Fibroblast of skin of back (primary cell): Measurements from ENCODE around the gene DKC1.
"Not testable (repeated sequence)": the region's sequence is repeated elsewhere in the genome, so short reads cannot be mapped to it uniquely, and the experiment has no call there.

Source experiments
- DNase-seq: peaks from one replicate; pipeline ENCODE4 v3.0.0-alpha.2; 2013

Gene DKC1

DNA sequence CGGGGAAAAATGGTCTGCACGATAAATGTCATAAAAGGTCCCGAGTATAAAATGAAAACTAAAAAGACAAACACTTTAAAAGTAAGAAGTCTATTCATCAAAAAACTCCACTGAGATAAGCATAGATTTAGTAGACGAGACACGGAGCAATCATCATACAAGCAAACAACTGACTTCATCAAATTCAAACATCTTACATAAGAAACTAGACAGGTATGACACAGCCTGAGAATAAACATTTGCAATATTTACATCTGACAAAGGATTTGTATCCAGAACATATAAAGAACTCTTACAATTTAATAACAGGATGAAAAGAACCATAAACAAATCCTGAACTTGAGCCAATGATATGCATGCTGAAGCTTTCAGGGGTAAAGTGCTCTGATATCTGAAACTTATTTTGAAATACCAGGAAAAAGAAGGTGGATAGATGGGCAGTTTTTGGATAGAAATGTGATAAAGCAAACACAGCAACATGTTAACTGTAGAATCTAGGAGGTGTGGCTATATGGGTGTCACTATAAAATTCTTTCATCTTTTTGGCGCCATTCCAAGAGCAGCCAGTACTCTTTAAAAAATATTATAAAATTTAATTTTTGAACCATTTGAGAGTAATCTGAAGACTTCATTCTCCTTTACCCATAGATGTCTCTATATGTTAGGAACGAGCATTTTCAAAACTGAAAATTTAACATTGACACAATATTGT, 30.6 kb downstream of the DKC1 start:
- no peak for DNase-seq

DNA sequence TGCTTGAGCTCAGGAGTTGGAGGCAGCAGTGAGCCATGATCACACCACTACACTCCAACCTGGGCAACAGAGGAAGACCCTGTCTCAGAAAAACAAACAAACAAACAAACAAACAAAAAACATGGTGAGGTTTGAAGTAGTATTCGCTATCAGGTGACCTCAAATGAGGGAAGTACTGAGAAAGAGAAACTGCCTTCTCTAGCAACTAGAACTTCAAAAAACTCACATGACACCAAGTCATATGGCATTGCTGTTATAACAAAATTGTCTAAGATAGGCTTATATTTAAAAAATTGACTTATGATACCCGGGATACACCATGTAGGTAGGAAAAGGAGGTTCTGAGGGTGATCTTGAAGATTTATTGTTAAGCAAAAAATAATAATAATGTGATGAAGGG, 32.4 kb downstream of the DKC1 start:
- DNase-seq, result no peak

- no peak for DNase-seq
Observed at GRCh38 chrX:154797006-154797405, 34.3 kb downstream of the DKC1 start.

DNA sequence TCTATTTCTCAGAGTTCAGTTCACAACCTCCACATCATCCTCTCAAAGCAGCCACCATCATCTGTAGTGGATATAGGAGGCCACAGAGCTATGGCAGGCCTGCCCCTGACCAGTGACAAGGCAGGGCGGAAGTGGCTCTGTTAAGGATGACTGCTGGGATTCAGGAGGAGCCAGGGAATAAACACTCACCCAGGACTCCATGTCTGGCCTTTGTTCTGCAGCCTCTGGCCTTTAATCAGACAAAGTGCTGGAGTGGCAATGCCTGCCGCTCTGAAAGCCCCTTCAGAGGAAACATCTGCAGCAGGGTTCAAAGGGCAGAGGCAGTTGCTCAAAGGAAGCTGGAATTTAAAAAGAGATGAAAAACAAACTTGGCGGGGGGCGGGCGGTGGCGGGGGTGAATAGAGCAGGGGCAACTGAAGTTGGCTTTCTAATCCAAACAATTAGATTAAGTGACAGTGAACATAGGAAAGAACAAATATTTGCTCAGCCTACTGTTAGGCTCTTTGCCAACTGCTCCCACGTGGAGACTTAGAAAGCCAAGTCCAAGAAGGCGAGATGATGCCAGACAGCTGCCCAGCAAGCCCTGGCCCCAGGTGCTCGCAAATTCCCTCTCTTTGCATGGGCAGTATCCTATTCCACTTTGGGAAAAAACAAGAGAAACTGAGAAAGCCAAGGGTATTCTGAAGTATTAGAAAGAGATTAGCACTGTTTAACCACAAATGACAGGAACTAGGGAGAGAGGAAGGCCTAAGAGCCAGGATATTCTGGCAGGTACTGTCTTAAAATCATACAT, 37.1 kb downstream of the DKC1 start:
- DNase-seq, result no peak

DNA sequence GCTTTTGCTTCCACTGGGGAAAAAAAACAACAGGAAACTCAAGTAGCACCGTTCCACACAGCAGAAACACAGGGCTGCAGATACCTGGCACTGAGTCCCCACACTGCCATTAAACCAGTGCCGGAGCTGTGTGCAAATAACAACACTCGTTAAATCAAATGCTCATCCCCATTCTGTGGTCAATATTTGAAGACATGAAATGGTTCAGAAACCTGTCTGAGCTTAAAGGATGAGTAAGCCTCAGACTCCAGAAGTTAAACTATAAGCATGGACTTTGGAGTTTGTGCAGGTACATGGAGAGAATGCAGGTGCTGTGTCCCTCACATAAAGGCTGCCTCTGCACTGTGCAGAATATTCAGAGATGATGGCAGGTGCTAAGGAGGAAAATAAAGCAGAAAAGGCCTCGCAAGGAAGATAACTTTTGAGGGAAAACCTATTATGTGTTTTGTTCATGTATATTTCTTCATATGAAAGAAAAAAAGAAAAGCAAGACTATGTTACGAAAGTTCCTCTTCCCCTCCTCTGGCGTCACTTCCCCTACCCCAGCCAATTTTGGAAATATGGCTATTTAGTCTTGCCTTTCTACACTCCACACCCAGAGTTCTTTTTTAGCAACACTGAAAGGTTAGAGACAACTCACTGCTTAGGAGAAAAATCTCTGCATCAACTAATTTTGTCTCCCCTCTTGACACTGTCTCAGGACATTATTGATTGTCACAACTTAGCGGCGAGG, 38.0 kb downstream of the DKC1 start:
- no peak for DNase-seq

GRCh38 chrX:154802947-154803346, 40.3 kb downstream of the DKC1 start:
- DNase-seq, result no peak

DNA sequence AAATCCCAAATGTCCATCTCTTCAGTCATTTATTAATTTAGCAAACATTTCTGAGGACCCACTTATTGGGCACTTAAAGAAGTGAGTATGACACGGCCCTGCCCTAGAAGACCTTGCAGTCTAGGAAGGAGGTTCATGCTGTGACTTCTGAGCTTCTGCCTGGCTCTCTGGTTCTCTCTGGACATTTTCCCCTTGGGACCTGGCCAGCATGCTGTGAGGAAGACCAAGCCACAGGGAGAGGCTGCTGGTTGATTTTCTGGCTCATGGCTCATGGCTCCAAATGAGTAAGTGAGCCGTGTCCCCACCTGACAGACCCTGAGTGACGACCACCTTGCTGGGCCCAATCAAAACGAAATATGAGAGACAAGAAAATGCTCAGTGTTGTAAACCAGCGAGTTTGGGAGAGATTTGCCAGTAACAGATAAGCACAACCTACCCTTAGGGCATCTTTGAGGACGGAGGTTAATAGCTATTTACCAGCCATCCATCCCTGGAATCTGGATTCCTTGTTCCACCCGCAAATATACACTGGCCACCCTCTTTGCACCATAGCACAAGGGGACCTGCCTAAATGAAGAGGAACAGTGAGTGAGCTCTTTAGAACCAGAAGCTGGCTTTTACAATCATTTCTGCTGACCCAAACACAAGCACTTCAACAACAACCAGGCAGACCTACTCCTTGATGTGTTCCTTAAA, 41.7 kb downstream of the DKC1 start:
- no peak for DNase-seq

- DNase-seq, result peak; percentile 67
Observed at GRCh38 chrX:154804957-154805695, 42.5 kb downstream of the DKC1 start, which contains the start of gene MPP1. TSS of gene MPP1 (minus strand) at chrX:154805485. CDS start at chrX:154805373, 112 bp downstream.

DNA sequence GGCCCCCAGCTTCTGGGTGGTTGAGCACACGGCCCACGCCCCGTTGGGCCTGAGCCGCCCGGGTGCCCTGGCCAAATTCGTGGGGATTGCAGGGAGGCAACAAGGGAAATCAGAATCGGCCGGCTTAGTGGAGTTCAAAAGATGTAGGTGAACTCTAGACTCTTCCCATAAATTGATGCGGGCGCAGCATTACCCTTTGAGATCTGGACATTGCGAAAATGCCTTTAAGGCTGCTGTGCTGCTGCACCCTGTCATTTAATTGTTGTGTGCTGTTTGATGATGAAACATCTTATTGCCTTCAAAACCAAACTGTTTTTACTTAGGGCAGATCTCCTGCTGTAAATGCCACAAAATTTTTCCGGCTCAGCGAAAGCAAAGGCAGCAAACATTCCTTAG, 43.0 kb downstream of the DKC1 start:
- DNase-seq, result peak; percentile 13

DNA sequence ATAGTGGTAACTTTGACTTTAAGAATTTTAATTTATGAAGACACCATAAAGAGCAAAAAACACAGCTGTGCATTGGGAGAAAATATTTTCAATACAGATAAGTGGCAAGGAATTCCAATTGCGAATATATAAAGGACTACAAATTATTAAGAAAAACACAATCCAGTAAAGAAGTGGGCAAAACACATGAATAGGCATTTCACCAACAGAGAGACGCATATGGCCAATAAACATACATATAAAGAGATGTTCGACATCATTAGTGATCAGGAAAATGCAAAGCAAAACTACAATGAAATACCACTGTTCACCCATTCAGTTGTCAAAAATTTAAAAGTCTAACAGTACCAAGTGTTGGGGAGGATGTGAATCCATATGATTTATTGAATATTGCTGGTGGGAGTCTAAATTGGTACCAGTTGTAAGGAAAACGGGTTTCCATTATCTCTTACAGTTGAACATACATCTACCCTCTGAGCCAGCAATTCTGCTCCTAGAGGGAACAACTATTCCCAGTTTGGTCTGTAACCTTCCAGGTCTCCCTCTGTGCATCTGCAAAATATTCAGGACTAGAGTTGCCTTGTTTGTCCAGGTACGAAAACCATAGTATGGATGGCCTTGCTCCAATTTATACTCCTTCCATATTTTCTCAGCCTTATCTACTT, 44.3 kb downstream of the DKC1 start:
- DNase-seq, result no peak

GRCh38 chrX:154809939-154810665, 47.4 kb downstream of the DKC1 start:
- no peak for DNase-seq

- DNase-seq, result no peak
Observed at GRCh38 chrX:154812341-154813101, 49.9 kb downstream of the DKC1 start.

DNA sequence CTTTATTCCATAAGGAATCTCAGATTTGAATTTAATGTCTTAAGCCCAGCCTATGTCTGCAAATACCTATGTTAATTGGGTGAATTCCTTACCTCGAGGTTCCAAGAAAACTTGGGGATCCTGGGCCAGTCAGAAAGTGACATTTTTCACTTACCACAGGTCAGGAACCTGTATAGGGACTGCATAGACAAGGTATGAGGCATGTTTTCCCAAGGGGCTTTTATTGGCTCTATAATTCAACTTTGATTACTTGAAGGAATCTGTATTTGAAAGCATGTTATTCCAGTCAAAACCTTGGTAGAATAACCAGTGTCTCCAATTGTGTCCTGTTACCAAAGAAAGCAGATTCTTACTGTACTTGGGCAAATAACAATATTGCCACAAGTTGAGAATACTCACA, 51.1 kb downstream of the DKC1 start:
- DNase-seq, result no peak

DNA sequence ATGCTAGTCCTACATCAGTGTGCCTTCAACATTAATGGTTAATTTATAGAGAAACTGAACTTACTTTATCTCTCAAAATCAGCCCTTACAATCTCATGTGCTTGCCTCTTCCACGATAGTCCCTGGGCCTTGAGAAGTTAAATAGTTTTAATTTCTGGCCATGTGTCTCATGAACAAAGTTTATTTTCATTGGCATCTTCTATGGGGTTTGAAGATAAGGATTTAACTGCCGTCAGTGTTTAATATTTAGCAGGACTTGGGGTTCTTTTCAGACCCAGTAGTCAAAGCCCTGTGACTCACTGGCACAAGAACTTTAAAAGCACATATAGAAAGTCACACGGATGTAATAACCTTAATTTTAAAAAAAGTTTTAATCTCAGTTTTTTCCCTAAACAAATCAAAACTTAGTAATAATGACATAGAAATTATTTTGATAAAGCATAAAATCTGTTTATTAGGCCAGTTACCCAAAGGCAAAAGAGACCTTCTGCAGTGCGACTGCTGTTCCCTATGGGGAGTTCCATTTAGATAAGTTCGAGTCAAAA, 52.7 kb downstream of the DKC1 start:
- peak; percentile 13 for DNase-seq

GRCh38 chrX:154816326-154816898, 53.7 kb downstream of the DKC1 start:
- DNase-seq, result not testable (repeated sequence)

GRCh38 chrX:154817048-154817618, 54.5 kb downstream of the DKC1 start:
- DNase-seq, result not testable (repeated sequence)

- DNase-seq, result no peak
Observed at GRCh38 chrX:154818916-154819770, 56.5 kb downstream of the DKC1 start.
